GM10266 (cell line): ENCODE measurements around the gene CTR9.

Source experiments
- DNase-seq: peaks from one replicate; pipeline ENCODE4 v3.0.0; 2012; ENCODE audit errors: extremely low spot score
- CTCF ChIP-seq: IDR thresholded peaks from 2 replicates; pipeline ENCODE4 v1.5.1; 2012; ENCODE audit warnings: mild to moderate bottlenecking, low read depth; ENCODE audit not compliant: control insufficient read depth, insufficient read depth; ENCODE audit errors: missing control alignments

The CTR9 gene

DNA sequence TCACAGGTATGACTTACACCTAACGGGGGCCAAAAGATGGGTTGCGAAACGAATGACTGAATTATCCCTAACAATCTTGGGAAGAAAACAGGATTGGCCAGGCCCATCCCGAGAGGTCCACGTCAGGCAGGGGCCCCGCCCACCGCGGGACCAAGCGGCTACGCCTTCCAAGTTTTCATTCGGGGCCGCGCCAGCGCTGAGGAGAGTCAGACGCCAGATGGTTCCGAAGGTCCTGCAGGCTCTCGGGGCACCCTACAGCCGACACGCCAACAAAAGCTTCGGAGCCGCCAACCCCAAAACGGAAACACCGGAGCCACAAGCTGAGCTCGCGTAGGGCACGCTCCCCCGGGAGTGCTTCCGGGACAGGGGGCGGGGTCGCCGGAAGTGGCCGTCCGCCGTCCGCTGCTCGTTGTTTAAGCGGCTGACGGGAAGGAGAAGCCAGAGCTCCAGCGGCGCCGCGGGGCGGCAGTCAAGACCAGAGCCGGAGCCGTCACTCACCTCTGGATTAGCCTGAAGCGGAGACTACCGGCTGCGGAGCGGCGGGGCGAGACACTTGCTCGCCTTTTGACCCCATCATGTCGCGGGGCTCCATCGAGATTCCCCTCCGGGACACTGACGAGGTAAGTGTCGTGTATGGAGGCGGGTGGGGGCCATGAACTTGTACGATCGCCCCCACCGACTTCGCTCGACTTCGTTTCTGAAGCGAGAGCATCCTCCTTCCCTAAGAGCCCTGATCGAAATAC is at the start of gene CTR9:
Gene CTR9, plus strand, starts transcription at position 409 of the 743 bp plus-strand sequence. Its CDS starts 167 bp downstream, at position 576.
- peak; percentile 47 for TF ChIP-seq CTCF
- peak; percentile 80 for DNase-seq

- no peak for TF ChIP-seq CTCF
Observed at GRCh38 chr11:10701982-10702381, 49.1 kb upstream of the CTR9 start.

GRCh38 chr11:10708131-10708530 is 42.9 kb upstream of the CTR9 start:
- TF ChIP-seq CTCF, result no peak
- no peak for DNase-seq

More at GRCh38 chr11:10701982-10702381, 49.1 kb upstream of the CTR9 start:
- no peak for DNase-seq

DNA sequence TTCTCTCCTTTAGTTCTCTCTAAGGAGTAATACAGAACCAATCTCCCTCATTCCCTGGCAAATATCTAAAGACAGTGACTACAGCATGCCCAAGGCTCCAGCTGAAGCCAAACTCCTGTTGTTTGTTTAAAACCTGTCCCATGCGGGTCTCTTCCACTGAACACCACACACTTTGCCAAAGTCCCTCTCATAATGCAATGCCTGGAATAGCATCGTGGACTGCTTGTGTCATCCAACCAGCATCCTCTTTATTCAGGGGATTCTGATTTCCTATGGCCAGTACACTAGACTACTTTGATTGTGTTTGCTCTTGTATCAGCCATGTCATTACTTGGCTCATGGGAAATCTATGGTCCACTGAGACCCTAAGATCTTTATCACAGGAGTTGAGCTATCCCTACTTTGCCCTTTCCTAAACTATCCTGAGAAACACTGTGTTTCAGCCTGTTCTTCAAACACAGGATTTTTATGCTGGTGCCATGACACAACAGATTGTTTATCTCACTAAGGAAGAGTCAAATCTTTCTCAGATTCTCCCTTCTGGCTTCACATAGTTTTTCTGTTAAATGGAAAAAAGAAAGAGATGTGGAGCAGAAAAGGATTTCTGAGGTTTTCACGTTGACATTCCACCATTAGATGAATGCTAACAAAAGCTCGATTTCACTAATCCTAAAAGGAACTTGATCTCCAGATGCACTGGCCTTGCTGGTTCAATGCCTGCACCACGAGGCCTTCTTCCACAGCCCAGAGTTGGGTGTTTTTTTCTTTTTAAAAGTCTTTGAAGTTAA is 41.6 kb upstream of the CTR9 start:
- no peak for DNase-seq
- TF ChIP-seq CTCF, result no peak

DNA sequence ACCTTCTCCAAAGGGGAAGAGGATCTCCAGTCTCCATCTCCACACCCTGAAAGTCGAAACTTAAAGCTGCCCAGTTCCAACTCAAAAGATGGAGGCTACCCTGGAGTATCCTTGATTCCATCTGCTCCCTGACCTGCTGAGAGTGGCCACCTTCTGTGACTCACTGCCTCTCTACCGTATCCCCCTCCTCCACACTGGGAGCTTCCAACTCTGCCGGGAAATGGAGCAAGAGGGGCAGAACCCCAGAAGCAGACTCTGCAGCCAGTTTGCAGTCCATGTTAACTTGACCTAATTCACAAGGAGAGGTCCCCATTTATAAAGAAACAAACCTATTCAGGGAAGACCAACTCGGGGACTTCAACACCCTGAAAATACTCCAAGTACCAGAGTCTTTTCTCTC is 35.5 kb upstream of the CTR9 start:
- DNase-seq, result no peak
- TF ChIP-seq CTCF, result no peak

GRCh38 chr11:10716122-10716521 is 34.9 kb upstream of the CTR9 start:
- DNase-seq, result no peak
- TF ChIP-seq CTCF, result no peak
